Subcutaneous adipose tissue (tissue), 4 donors: ENCODE data around the gene PTEN. TPM values are rescaled to one million over a fixed set of nuclear protein-coding genes. Genes with fewer than 3 reads are reported as not detected.

ENCODE experiments used
- CTCF ChIP-seq: fragments of 450-650 bp; IDR thresholded peaks from one replicate; pipeline ENCODE4 v1.5.1; 2016; ENCODE audit warnings: low read depth, mild to moderate bottlenecking, control low read depth, antibody characterized with exemption, moderate library complexity
- total RNA-seq, 4 donors: library from RNA; depleted of rRNA; stranded (reverse); fragments of >200 nt; gene quantifications; one replicate each; pipeline ENCODE4 v1.1.0, GENCODE V29; 2016

PTEN gene
- total RNA-seq, 4 donors from 2014 or later, result 185 to 932 (median 239) TPM

DNA sequence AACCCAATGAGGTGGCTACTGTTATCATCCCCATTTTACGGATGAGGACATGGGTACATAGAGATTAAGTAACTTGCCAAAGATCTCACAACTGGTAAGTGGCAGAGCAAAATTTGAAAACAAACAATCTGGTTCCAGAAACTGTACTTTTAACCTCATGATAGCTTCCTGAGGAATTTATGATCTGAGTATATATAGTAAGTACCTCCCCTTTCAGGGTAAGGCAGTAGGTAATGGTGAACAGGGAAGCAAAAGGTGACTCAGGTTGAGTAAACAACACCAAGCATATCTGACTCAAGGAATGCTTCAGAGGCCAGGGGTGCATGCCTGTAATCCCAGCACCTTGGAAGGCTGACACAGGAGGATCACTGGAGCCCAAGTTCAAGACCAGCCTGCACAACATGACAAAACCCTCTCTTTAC, 21.2 kb upstream of the PTEN start:
- no peak for TF ChIP-seq CTCF

GRCh38 chr10:87842776-87843497, 20.5 kb upstream of the PTEN start:
- no peak for TF ChIP-seq CTCF

GRCh38 chr10:87843714-87844113, 19.7 kb upstream of the PTEN start:
- no peak for TF ChIP-seq CTCF

DNA sequence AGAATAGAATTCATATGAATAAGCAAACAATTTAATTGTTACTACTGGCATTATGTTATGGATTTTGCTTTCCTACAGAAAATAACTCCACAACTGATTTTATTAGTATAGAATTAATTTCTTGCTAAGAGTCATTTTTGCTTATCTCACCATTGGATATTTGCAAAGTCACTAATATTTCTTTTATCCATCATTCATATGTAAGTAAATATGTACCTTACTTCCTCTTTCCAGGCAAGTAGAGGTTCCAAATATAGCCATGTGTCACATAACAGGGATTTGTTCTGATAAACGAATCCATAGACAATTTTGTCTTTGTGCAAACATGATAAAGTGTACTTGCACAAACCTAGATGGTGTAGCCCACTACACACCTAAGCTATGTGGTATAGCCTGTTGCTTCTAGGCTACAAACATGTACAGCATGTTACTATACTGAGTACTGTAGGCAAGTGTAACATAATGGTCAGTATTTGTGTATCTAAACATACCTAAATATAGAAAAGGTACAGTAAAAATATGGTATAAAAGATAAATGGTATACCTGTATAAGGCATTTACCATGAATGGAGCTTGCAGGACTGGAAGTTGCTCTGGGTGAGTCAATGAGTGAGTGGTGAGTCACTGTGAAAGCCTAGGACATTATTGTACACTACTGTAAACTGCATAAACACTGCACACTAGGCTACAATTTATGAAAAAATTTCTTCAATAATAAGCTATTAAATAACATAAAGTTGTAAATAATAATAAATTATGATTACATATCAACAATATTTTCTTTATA, 18.4 kb upstream of the PTEN start:
- TF ChIP-seq CTCF, result no peak

DNA sequence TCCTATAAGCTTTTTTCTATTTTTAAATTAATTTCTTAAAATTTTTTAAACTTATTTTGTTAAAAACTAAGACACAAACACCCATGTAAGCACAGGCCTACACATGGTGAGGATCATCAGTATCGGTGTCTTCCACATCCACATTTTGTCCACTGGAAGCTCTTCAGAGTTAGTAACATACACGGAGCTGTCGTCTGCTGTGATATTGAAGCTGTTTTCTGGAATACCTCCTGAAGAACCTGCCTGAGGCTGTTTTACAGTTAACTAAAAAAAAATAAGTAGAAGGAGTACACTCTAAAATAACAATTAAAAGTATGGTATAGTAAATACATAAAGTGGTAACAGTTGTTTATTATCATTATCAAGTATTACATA, 17.8 kb upstream of the PTEN start:
- no peak for TF ChIP-seq CTCF

- no peak for TF ChIP-seq CTCF
Observed at GRCh38 chr10:87846023-87846422, 17.4 kb upstream of the PTEN start.

DNA sequence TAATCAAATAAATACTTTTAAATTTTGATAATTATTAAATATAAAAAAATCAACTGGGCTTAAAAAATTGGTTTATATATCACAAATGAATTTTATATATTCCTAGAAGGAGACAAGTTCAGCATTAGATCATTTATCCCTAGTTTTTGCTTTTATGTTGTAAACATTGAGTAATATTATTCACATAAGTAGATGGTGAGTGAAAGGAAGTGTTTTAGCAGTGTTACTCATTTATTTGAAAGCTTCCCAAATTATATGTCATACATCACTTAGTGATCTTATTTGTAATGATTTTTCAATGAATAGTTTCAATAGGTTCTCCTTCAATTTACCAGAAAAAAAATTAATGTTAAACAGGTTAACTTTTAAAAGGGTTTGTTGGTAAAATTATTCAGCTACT, 15.9 kb upstream of the PTEN start:
- TF ChIP-seq CTCF, result no peak
